Stimulated activated effector memory CD8-positive, alpha-beta T cell treated with anti-CD3 and anti-CD28 coated beads, Interleukin-12 subunit alpha, Interleukin-12 subunit beta, amount 100 ng/mL, for 72 hours (primary cell): Measurements from ENCODE around the gene SPPL3.
"Not testable (repeated sequence)": the region's sequence is repeated elsewhere in the genome, so short reads cannot be mapped to it uniquely, and the experiment has no call there.

Source experiments
- ATAC-seq: fragments of 150-1000 bp; cut with Tn5 transposase; 2 replicates; pipeline ENCODE4 v1.10.0; 2021
- DNase-seq, 2 donors: peaks; one replicate each; pipeline ENCODE4 v3.0.0; 2021 to 2022; ENCODE audit warnings: low spot score in 2 of 2
- H3K27ac Mint-ChIP-seq: one replicate; pipeline ENCODE4 v1.8.0; 2022; ENCODE audit warnings: mild to moderate bottlenecking, mixed read lengths
- H3K36me3 Mint-ChIP-seq: one replicate; pipeline ENCODE4 v1.8.0; 2022; ENCODE audit warnings: mild to moderate bottlenecking, mixed read lengths
- H3K4me1 Mint-ChIP-seq: one replicate; pipeline ENCODE4 v1.8.0; 2022; ENCODE audit warnings: mixed read lengths
- H3K4me3 Mint-ChIP-seq: one replicate; pipeline ENCODE4 v1.8.0; 2022; ENCODE audit warnings: mild to moderate bottlenecking, mixed read lengths
- H3K9me3 Mint-ChIP-seq: one replicate; pipeline ENCODE4 v1.8.0; 2022; ENCODE audit warnings: mixed read lengths

SPPL3 gene

DNA sequence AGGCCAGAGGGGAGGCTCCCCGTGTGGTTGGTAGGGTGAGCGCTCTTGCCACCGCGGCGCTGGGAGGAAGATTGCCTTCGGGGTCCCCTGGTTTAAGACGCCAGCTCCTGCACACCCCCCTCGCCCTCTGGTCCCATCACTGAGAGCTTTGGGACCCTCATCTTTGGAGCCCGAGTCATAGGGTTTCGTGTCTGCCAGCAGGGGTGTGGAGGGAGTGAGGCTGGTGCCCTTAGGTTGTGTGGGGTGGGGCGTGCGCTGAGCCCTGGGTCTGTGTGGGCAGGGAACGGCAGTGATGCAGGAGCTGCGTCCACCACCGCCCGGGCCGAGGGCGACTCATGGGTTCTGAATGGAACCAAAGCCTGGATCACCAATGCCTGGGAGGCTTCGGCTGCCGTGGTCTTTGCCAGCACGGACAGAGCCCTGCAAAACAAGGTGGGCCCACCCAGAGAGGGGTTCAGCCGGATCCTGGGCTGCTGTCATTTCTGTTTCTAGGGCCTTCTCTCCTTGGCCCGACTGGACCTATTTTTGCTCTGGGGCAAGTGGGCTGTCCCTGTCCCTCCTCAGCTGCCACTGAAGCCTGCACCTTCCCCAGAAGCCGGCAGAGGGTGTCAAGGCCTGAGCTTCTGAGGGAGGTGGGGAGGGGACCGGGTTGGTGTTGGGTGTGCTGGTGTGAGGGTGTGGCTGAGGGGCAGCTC is 166.5 kb downstream of the SPPL3 start:
- ATAC-seq (no peak), DNase-seq (no peak)
- peaks cover 5% of the 10 kb centered on the region for H3K4me1 Mint-ChIP-seq
- H3K9me3 Mint-ChIP-seq: no peaks in the 10 kb centered on the region
- H3K36me3 Mint-ChIP-seq: peaks cover 8% of the 10 kb centered on the region
- no peak overlapping the region for H3K4me3 Mint-ChIP-seq
- no peak overlapping the region for H3K27ac Mint-ChIP-seq

DNA sequence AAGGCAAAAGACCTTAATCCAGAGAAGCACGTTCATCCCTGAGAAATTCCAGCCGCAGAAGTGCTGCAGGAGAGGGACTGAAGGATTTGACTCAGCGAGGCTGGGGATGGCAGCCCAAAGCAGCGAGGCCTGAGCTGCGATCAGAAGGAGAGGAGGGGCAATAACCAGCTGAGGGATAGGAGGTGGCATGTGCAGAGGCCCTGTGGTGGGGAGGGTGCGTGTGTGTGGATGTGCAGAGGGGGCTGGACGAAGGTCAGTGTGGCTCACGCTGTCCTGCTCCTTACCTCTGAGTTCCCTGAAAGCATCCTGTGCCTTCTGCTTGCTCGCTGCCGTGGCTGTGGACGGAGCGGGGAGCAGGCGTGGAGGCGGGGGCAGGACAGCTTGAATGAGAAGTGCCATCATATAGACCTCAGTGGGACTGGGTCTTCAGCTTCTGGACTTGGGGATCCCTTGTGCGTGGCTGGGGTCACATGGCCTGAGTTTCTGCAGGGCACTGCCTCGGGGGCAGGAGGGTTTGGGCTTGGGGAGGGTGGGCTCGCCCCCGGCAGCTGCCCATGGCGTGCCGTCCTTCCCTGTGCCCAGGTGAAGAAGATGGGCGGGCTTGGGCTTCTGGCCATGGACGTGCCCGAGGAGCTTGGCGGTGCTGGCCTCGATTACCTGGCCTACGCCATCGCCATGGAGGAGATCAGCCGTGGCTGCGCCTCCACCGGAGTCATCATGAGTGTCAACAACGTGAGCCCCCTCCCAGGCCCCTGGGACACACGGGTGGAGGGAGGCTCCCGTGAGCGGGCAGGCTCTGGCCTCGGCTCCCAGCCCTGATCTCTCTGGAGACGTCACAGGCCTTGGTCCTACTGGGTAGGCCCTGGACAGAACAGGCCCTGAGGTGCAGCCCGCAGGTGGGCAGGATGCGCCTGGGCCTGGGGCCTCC is 167.5 kb downstream of the SPPL3 start:
- DNase-seq: no peak
- peak; percentile 5 for ATAC-seq
- no peak overlapping the region for H3K4me3 Mint-ChIP-seq
- no peak overlapping the region for H3K27ac Mint-ChIP-seq
- H3K4me1 Mint-ChIP-seq: peaks cover 5% of the 10 kb centered on the region
- peaks cover 8% of the 10 kb centered on the region for H3K36me3 Mint-ChIP-seq
- H3K9me3 Mint-ChIP-seq: no peaks in the 10 kb centered on the region

DNA sequence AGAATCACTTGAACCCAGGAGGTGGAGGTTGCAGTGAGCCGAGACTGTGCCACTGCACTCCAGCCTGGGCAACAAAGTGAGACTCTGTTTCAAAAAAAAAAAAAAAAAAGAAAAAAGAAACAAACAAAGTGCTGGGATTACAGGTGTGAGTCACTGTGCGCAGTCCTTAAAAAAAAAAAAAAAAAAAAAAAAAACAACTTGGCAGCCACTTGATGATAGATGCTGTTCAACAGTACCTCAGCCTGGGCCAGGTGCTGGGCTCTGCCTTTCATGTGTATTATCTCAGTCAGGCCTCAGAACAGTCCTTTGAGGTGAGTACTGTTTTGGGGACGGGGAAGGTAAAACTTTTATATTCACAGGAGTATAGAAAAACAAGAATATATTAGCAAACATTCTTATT is 169.0 kb downstream of the SPPL3 start:
- Mint-ChIP-seq H3K4me1 (peaks cover 5% of the 10 kb centered on the region), H3K27ac (no peak overlapping the region), H3K4me3 (no peak overlapping the region), H3K9me3 (no peaks in the 10 kb centered on the region), H3K36me3 (peaks cover 21% of the 10 kb centered on the region)
- ATAC-seq: no peak
- no peak for DNase-seq

DNA sequence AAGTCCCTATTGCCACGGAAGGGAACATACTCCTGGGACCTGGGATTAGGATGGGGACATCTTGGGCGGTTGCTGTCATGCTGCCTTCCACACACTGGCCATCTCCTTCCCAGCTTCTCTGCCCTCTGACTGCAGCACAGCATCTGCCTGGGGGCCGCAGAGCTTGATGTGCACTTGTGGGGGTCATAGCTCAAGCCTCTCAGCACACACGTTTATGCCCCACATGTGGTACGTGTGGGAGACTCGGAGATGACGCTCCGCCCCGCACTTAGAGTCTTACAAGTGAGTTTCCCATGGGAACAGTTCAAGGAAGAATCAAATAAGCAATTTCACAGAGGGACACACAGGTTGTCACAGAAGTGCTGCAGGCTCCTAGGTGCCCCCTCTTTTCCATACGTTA is 169.9 kb downstream of the SPPL3 start:
- Mint-ChIP-seq H3K27ac (no peak overlapping the region), H3K9me3 (no peaks in the 10 kb centered on the region), H3K36me3 (peaks cover 31% of the 10 kb centered on the region), H3K4me1 (peaks cover 5% of the 10 kb centered on the region), H3K4me3 (no peak overlapping the region)
- DNase-seq (no peak), ATAC-seq (no peak)

DNA sequence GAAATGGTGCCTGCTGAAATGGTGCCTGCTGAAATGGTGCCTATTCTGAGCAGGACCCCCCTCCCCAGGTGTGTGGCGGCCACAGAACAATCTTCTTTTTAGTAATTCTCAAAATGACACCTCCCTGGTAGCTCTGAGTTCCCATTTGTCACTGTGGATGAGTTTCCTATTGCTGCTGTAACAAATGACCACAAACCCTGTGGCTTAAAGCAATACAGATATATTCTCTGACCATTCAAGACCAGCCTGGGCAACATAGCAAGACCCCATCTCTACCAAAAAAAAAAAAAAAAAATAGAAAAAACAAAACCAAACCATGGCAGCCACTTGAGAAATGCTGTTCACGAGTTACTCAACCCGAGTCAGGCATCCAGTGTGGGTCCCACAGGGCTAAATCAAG is 170.6 kb downstream of the SPPL3 start:
- Mint-ChIP-seq H3K9me3 (no peaks in the 10 kb centered on the region), H3K4me3 (no peak overlapping the region), H3K27ac (no peak overlapping the region), H3K36me3 (peaks cover 37% of the 10 kb centered on the region), H3K4me1 (peaks cover 5% of the 10 kb centered on the region)
- no peak for DNase-seq
- no peak for ATAC-seq

DNA sequence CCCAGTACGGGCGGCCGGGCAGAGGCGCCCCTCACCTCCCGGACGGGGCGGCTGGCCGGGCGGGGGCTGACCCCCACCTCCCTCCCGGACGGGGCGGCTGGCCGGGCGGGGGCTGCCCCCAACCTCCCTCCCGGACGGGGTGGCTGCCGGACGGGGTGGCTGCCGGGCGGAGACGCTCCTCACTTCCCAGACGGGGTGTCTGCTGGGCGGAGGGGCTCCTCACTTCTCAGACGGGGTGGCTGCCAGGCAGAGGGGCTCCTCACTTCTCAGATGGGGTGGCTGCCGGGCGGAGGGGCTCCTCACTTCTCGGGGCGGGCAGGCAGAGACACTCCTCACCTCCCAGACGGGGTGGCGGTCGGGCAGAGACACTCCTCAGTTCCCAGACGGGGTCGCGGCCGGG is 172.0 kb downstream of the SPPL3 start:
- not testable (repeated sequence) for H3K27ac Mint-ChIP-seq, H3K9me3 Mint-ChIP-seq, ATAC-seq, H3K4me3 Mint-ChIP-seq, DNase-seq, H3K4me1 Mint-ChIP-seq
- H3K36me3 Mint-ChIP-seq: peaks cover 49% of the 10 kb centered on the region

DNA sequence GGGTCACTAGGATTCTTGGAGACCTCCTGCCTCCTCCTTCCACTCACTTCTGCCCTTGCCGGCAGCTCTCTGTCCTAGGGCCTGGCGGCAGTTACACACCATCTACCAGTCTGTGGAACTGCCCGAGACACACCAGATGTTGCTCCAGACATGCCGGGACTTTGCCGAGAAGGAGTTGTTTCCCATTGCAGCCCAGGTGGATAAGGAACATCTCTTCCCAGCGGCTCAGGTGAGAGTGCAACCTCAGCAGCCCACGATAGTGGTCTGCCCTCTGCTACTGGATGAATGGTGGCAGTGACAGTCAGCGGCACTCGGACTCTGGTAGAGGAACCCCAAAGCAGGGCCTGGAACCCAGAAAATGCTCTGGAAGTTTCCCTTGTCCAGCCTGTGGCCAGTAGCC is 177.2 kb downstream of the SPPL3 start:
- H3K4me3 Mint-ChIP-seq: peak overlapping the region; percentile 82
- no peak for DNase-seq
- H3K4me1 Mint-ChIP-seq: peaks cover 19% of the 10 kb centered on the region
- H3K27ac Mint-ChIP-seq: no peak overlapping the region
- no peak for ATAC-seq
- H3K36me3 Mint-ChIP-seq: peaks cover 69% of the 10 kb centered on the region
- H3K9me3 Mint-ChIP-seq: no peaks in the 10 kb centered on the region

DNA sequence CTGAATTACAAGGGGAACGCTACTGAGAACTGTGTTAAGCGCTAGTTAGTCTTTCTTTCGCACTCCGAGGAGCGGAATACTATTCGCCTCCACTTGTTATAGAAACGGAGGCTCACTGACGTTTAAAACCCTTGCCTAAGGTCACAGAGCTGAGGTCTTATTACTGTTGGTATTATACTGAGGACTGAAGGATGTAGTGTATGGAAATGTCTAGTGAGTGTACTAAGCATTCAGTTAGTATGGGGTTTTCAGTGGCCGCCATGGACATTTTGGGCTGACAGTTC is 177.7 kb downstream of the SPPL3 start:
- ATAC-seq (no peak), DNase-seq (no peak)
- H3K4me1 Mint-ChIP-seq: peaks cover 19% of the 10 kb centered on the region
- H3K27ac Mint-ChIP-seq: peak overlapping the region; percentile 81
- no peaks in the 10 kb centered on the region for H3K9me3 Mint-ChIP-seq
- peak overlapping the region; percentile 82 for H3K4me3 Mint-ChIP-seq
- H3K36me3 Mint-ChIP-seq: peaks cover 70% of the 10 kb centered on the region

DNA sequence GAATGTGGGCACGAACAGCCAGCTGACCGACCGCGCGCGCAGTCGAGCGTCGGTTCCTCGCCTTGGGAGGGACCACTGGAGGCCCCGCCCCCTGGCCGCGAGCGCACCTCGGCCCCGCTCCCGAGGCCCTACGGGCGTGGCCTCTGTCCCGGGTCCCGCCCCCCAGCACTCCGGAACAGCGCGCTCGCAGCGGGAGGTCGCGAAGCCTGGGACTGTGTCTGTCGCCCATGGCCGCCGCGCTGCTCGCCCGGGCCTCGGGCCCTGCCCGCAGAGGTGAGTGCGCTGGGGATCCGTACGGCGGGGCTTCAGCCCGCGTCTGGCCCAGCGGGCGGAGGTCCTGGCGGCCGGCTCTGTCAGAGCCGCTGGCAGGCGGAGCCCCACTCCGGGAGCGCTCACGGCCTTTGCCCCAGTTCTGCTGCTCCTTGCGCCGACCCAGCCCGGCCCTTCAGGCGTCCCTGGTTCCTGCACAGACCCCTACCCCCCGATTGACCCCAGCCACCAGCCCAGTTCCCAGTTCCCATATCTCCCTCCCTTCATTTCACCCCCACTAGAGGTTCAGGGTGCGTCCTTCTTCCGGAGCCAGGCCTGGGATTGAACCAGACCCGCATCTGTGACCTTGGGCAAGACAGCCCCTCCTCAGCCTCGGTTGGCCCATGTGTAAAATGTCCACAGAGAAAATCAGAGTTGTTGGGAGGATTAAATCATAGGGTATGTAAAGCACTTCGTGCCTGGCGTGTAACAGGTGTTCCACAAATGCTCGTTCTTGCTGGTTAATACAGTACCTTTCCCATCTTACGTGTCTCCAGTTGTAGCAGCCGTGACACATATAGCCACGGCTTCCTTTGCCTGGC is 178.3 kb downstream of the SPPL3 start, which contains the start of gene ACADS:
ACADS (plus strand) TSS at position 168 of the 851 bp plus-strand sequence; CDS start at position 228, 60 bp downstream.
- DNase-seq: peak; percentile 82 to 93
- Mint-ChIP-seq H3K4me1 (peaks cover 19% of the 10 kb centered on the region), H3K4me3 (peak within 1 kb of the TSS; percentile 82), H3K36me3 (peaks cover 70% of the 10 kb centered on the region), H3K27ac (peak within 1 kb of the TSS; percentile 81), H3K9me3 (no peaks in the 10 kb centered on the region)
- ATAC-seq: peak; percentile 99

DNA sequence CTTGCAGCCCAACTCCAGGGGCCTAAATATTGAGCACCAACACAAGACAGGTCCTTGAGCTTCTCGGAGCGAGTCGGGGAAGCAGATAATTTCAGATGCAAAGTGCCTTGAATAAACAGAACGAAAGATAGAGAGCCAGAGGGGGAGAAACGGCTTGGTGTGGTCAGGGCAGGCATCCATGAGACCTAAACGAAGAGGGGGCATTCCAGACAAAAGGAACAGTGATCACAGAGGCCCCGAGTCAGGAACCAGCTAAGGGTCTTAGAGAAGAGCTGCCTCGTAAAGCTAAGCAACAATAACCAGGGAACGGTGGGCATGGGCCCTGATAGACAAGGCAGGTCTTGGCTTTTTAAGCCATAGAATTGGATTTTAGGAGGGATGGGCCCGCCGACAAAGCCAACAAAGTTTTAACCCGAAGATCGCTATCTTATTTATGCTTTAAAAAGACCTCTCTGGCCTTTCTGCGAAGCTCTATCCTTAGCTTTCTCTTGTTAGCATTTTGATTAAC is 179.0 kb downstream of the SPPL3 start:
- H3K27ac Mint-ChIP-seq: no peak overlapping the region
- DNase-seq (no peak), ATAC-seq (no peak)
- peaks cover 70% of the 10 kb centered on the region for H3K36me3 Mint-ChIP-seq
- H3K4me3 Mint-ChIP-seq: peak overlapping the region; percentile 82
- H3K4me1 Mint-ChIP-seq: peaks cover 19% of the 10 kb centered on the region
- H3K9me3 Mint-ChIP-seq: no peaks in the 10 kb centered on the region

DNA sequence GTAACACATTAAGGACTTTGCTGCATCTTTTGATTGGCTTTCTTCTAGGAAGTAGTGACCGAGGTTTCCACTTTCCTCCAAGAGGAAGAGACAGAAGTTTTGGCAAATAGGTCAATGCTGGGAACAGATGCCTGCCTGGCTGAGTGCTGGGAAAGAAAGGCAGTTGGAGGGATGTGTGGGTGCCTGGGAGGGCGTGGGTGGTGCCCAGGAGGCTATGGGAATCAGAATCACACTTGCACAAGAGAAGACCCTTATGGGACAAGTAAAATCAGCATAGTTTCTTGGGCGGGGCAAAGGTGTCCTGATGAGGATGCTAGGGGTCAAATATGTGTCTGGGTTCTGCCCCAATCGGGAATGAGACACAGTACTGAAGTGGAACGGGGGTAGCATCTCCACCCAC is 179.4 kb downstream of the SPPL3 start:
- ATAC-seq: no peak
- H3K27ac Mint-ChIP-seq: no peak overlapping the region
- peaks cover 19% of the 10 kb centered on the region for H3K4me1 Mint-ChIP-seq
- peak overlapping the region; percentile 82 for H3K4me3 Mint-ChIP-seq
- no peak for DNase-seq
- peaks cover 70% of the 10 kb centered on the region for H3K36me3 Mint-ChIP-seq
- no peaks in the 10 kb centered on the region for H3K9me3 Mint-ChIP-seq

DNA sequence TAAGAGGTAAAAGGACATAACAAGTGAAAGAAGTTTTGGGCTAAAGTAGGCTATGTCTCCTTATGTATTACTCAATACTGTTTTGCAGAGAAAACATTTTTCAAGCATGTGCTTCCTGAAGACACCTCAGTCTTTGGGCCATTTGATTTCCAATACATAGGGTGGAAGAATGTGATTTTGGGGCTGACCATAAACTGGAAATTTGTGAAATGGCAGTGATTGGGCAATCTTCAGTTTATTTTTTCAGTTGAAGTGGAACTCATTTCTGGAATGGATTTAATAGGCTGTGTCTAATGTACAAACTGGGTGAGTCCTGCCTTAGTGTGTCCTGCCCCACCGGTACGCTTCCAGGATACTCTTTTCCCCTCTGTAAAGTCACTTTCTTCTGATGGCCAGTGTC is 181.4 kb downstream of the SPPL3 start:
- H3K9me3 Mint-ChIP-seq: no peaks in the 10 kb centered on the region

DNA sequence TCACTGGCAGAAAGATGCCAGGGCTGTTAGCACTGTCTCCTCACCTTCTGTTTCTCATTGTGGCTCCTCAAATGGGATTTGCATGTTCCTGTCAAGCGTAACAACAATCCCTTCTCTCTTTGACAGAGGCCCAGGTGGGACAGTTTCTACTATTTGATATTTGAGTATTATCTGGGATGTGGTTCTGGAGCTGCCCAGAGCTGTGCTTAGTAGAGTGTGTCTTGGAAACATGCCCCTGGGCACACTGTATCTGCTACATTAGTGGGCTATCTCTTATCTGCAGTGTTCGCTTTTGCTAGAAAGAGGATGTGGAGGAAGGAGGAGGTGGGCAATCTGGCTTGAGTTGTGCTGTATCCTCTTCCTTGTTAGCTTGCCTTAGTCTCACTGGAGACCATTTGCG is 182.3 kb downstream of the SPPL3 start:
- Mint-ChIP-seq H3K36me3 (peaks cover 75% of the 10 kb centered on the region), H3K9me3 (no peaks in the 10 kb centered on the region), H3K4me3 (no peak overlapping the region), H3K27ac (no peak overlapping the region), H3K4me1 (peaks cover 26% of the 10 kb centered on the region)
- no peak for DNase-seq
- ATAC-seq: no peak

More for the DNA sequence above, 181.4 kb downstream of the SPPL3 start:
- Mint-ChIP-seq H3K4me3 (no peak overlapping the region), H3K36me3 (peaks cover 70% of the 10 kb centered on the region), H3K27ac (no peak overlapping the region), H3K4me1 (peaks cover 26% of the 10 kb centered on the region)
- no peak for ATAC-seq
- DNase-seq: no peak

DNA sequence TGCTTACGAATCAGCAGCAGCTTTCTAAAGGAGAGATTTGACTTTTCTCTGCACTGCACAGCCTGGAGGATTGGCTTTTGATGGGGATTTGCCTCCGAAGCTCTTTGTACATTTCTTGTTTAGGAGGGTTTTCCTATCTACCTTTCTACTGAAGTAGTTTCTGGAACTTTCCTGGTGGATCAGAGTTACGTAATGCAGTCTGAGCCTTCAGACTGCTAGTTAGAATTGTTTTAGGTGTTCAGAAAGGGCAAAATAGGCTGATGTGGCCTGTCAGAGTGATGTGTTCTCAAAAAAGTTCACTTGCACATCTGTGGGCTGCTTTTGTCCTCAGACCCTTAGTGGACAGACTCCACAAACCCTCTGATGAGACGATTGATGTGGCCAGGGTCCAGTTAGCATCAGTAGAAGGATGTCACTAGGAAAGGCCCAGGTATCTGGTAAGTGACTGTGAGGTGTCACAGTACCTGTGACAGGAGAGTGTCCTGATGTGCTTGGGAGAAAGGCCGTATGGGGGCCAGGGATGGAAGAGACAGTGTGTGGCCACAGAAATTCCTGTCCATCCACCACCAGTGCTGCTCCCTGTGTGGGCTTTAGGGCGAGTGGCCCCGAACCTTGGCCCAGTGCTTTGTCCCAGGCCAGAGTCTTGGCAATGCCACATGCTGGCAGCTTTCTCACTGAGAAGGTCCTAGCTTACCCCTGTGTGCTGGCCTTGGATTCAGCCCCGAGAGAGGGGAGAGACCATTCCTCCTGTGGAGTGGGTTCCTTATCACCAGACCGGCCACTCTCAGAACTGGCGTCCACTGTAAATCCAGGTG is 183.0 kb downstream of the SPPL3 start:
- no peak overlapping the region for H3K4me3 Mint-ChIP-seq
- DNase-seq: no peak
- ATAC-seq: no peak
- no peaks in the 10 kb centered on the region for H3K9me3 Mint-ChIP-seq
- peaks cover 27% of the 10 kb centered on the region for H3K4me1 Mint-ChIP-seq
- H3K36me3 Mint-ChIP-seq: peaks cover 82% of the 10 kb centered on the region
- no peak overlapping the region for H3K27ac Mint-ChIP-seq
